ENCODE measurements around the gene WDR6. TPM values are rescaled to one million over a fixed set of nuclear protein-coding genes. Genes with fewer than 3 reads are reported as not detected.

The WDR6 gene
- total RNA-seq, 1 donor from 2014 or later, result 409 TPM

GRCh38 chr3:49004352-49005302, 2.6 kb upstream of the WDR6 start:
- no peak for TF ChIP-seq CTCF (IDR thresholded peaks at IDR 0.05; ENCODE audit: unreplicated experiment)
- no peaks in the 10 kb centered on the region for H3K27me3 Mint-ChIP-seq (ENCODE audit: low read depth)
- no peaks in the 10 kb centered on the region for H3K36me3 Mint-ChIP-seq
- H3K27ac Mint-ChIP-seq, result no peak overlapping the region
- H3K9me3 Mint-ChIP-seq, result no peaks in the 10 kb centered on the region
- H3K4me3 Mint-ChIP-seq, result no peak overlapping the region
- no peak for DNase-seq (ENCODE audit: low spot score in 2 of 2, unreplicated experiment in 2 of 2)
- H3K4me1 Mint-ChIP-seq, result peaks cover 22% of the 10 kb centered on the region

- Mint-ChIP-seq H3K27me3 (ENCODE audit: low read depth) (no peaks in the 10 kb centered on the region), H3K4me1 (peaks cover 22% of the 10 kb centered on the region), H3K27ac (no peak overlapping the region), H3K36me3 (no peaks in the 10 kb centered on the region), H3K9me3 (no peaks in the 10 kb centered on the region), H3K4me3 (no peak overlapping the region)
- TF ChIP-seq CTCF (IDR thresholded peaks at IDR 0.05; ENCODE audit: unreplicated experiment), result no peak
- DNase-seq (ENCODE audit: low spot score in 2 of 2, unreplicated experiment in 2 of 2), result no peak
Observed at GRCh38 chr3:49005303-49005680, 1.9 kb upstream of the WDR6 start.

- Mint-ChIP-seq H3K36me3 (no peaks in the 10 kb centered on the region), H3K9me3 (no peaks in the 10 kb centered on the region), H3K4me1 (peaks cover 22% of the 10 kb centered on the region), H3K27me3 (ENCODE audit: low read depth) (no peaks in the 10 kb centered on the region), H3K27ac (peak overlapping the region; percentile 100), H3K4me3 (peak overlapping the region; percentile 97)
- no peak for TF ChIP-seq CTCF (IDR thresholded peaks at IDR 0.05; ENCODE audit: unreplicated experiment)
- DNase-seq (ENCODE audit: low spot score in 2 of 2, unreplicated experiment in 2 of 2), result no peak
Observed at GRCh38 chr3:49005998-49006397, 1.2 kb upstream of the WDR6 start.

GRCh38 chr3:49006408-49007067, 653 bp upstream of the WDR6 start:
- DNase-seq (ENCODE audit: low spot score in 2 of 2, unreplicated experiment in 2 of 2), result peak in 1 of 2 experiments; percentile 53

More at GRCh38 chr3:49006408-49007067, 653 bp upstream of the WDR6 start:
- H3K36me3 Mint-ChIP-seq, result no peaks in the 10 kb centered on the region
- H3K27me3 Mint-ChIP-seq (ENCODE audit: low read depth), result no peaks in the 10 kb centered on the region
- TF ChIP-seq CTCF (IDR thresholded peaks at IDR 0.05; ENCODE audit: unreplicated experiment), result no peak
- H3K27ac Mint-ChIP-seq, result peak overlapping the region; percentile 100
- peaks cover 22% of the 10 kb centered on the region for H3K4me1 Mint-ChIP-seq
- peak overlapping the region; percentile 97 for H3K4me3 Mint-ChIP-seq
- H3K9me3 Mint-ChIP-seq, result no peaks in the 10 kb centered on the region
